HCT116 (cell line): ENCODE results near the gene NF2. TPM values are rescaled to one million over a fixed set of nuclear protein-coding genes. Genes with fewer than 3 reads are reported as not detected.

ENCODE experiments used
- ATAC-seq: fragments of 200-7000 bp; cut with Tn5 transposase; 2 replicates; pipeline ENCODE4 v1.9.1; 2020; ENCODE audit warnings: mild to moderate bottlenecking, moderate library complexity
- BruUV-seq: library from RNA; stranded (reverse); fragments of 400-500 nt; replicated peaks from 2 replicates; lab custom pipeline; 2021; lab: Mats Ljungman, UMichigan
- CTCF ChIA-PET: fragments of 300-600 bp; sonication (Branson Sonifier 250); formaldehyde crosslinking; loops from one replicate; lab custom pipeline; 2021; ENCODE audit warnings: antibody characterized with exemption; lab: Charles Lee
- POLR2A ChIA-PET: fragments of 300-600, 350-600 bp; sonication (Branson Sonifier 250); formaldehyde crosslinking; loops from one replicate; lab custom pipeline; 2021; ENCODE audit warnings: antibody characterized with exemption; lab: Charles Lee
- RAD21 ChIA-PET, 2 experiments: fragments of 300-600 bp; sonication (Branson Sonifier 250); formaldehyde crosslinking; loops; one replicate each; lab custom pipeline; 2023; ENCODE audit warnings: low total read pairs in 2 of 2; ENCODE audit not compliant: uncharacterized antibody in 2 of 2, unreplicated experiment in 2 of 2, low non-redundant PET in 1 of 2; lab: Charles Lee
- DNase-seq: peaks from one replicate; pipeline ENCODE4 v3.0.0-alpha.2; 2010; ENCODE audit warnings: low read depth, low spot score
- H2AFZ ChIP-seq: fragments of 200-600 bp; shearing (Covaris generic), sonication (generic); 2 replicates; pipeline ENCODE4 v1.6.1; 2017; ENCODE audit warnings: low read depth, mixed run types, mixed read lengths, antibody characterized with exemption, low read length; ENCODE audit not compliant: poor library complexity, severe bottlenecking
- H3K27ac ChIP-seq: 2 replicates; pipeline ENCODE4 v1.5.1; 2012; ENCODE audit warnings: low read depth, low read length
- H3K27me3 ChIP-seq: fragments of 200-600 bp; sonication (generic); 2 replicates; pipeline ENCODE4 v1.6.1; 2016; ENCODE audit warnings: mixed run types, low read length, mixed read lengths; ENCODE audit not compliant: insufficient read depth
- H3K36me3 ChIP-seq, 2 experiments: fragments of 200-500 bp in 1 of 2; fragments of 200-600 bp in 1 of 2; sonication (Bioruptor generic) in 1 of 2; sonication (generic) in 1 of 2; 2 replicates each; pipeline versions ENCODE4 v1.5.1 to v1.6.1; 2014 to 2016; ENCODE audit warnings: low read length in 2 of 2, inconsistent platforms in 1 of 2, mixed read lengths in 1 of 2, mixed run types in 1 of 2; ENCODE audit not compliant: insufficient read depth in 2 of 2, control insufficient read depth in 1 of 2
- H3K4me1 ChIP-seq, 2 experiments: fragments of 200-600 bp in 1 of 2; sonication (generic) in 1 of 2; 2 replicates each; pipeline versions ENCODE4 v1.5.1 to v1.6.1; 2012 to 2017; ENCODE audit warnings: low read length in 2 of 2, inconsistent platforms in 1 of 2, mild to moderate bottlenecking in 1 of 2, mixed read lengths in 1 of 2, mixed run types in 1 of 2, moderate library complexity in 1 of 2; ENCODE audit not compliant: insufficient read depth in 2 of 2, control insufficient read depth in 1 of 2
- H3K4me2 ChIP-seq: fragments of 200-600 bp; sonication (generic); 2 replicates; pipeline ENCODE4 v1.6.1; 2017; ENCODE audit warnings: mixed run types, low read length, mixed read lengths
- H3K4me3 ChIP-seq, 2 experiments: fragments of 200-600 bp in 1 of 2; sonication (generic) in 1 of 2; replicated peaks in 1 of 2; 2 replicates each; pipeline ENCODE4 v1.5.1; 2011 to 2016; ENCODE audit warnings: low read length in 2 of 2, control low read depth in 1 of 2, low read depth in 1 of 2, mild to moderate bottlenecking in 1 of 2, mixed read lengths in 1 of 2, mixed run types in 1 of 2
- H3K79me2 ChIP-seq: fragments of 200-600 bp; sonication (generic); 2 replicates; pipeline ENCODE4 v1.6.1; 2017; ENCODE audit warnings: mild to moderate bottlenecking, mixed run types, low read length, moderate library complexity, mixed read lengths; ENCODE audit not compliant: insufficient read depth
- H3K9ac ChIP-seq: fragments of 200-600 bp; sonication (generic); 2 replicates; pipeline ENCODE4 v1.6.1; 2016; ENCODE audit warnings: low read length, mixed read lengths
- H3K9me2 ChIP-seq: fragments of 200-600 bp; sonication (generic), shearing (Covaris generic); 2 replicates; pipeline ENCODE4 v1.6.1; 2017; ENCODE audit warnings: mixed run types, mild to moderate bottlenecking, moderate library complexity; ENCODE audit not compliant: insufficient read depth
- H3K9me3 ChIP-seq, 2 experiments: fragments of 200-500 bp in 1 of 2; fragments of 200-600 bp in 1 of 2; sonication (Bioruptor generic) in 1 of 2; sonication (generic) in 1 of 2; 2 replicates each; pipeline ENCODE4 v1.6.1; 2014 to 2017; ENCODE audit warnings: low read length in 2 of 2, mixed read lengths in 2 of 2, inconsistent platforms in 1 of 2, low read depth in 1 of 2, mild to moderate bottlenecking in 1 of 2, mixed run types in 1 of 2, moderate library complexity in 1 of 2; ENCODE audit not compliant: control insufficient read depth in 1 of 2, insufficient read depth in 1 of 2
- H4K20me1 ChIP-seq: fragments of 200-600 bp; sonication (generic), shearing (Covaris generic); 2 replicates; pipeline ENCODE4 v1.6.1; 2017; ENCODE audit warnings: mixed run types, mild to moderate bottlenecking, moderate library complexity; ENCODE audit not compliant: insufficient read depth
- ATF3 ChIP-seq: IDR thresholded peaks from 2 replicates; pipeline ENCODE4 v1.6.1; 2012
- CBX3 ChIP-seq: IDR thresholded peaks from 2 replicates; pipeline ENCODE4 v1.6.1; 2012; ENCODE audit warnings: low read depth
- EGR1 ChIP-seq: IDR thresholded peaks from 2 replicates; pipeline ENCODE4 v1.6.1; 2012; ENCODE audit warnings: low read depth
- ELF1 ChIP-seq: IDR thresholded peaks from 2 replicates; pipeline ENCODE4 v1.6.1; 2012; ENCODE audit warnings: low read depth, borderline replicate concordance
- EZH2 ChIP-seq: fragments of 200-600 bp; sonication (generic); IDR thresholded peaks from 2 replicates; pipeline ENCODE4 v1.6.1; 2017; ENCODE audit warnings: antibody characterized with exemption, mixed run types
- EZH2phosphoT487 ChIP-seq: fragments of 200-600 bp; IDR thresholded peaks from 2 replicates; pipeline ENCODE4 v1.6.1; 2018; ENCODE audit warnings: antibody characterized with exemption, borderline replicate concordance
- FOSL1 ChIP-seq: IDR thresholded peaks from 2 replicates; pipeline ENCODE4 v1.6.1; 2012; ENCODE audit warnings: low read depth
- JUND ChIP-seq: IDR thresholded peaks from 2 replicates; pipeline ENCODE4 v1.6.1; 2012
- POLR2A ChIP-seq: IDR thresholded peaks from 2 replicates; pipeline ENCODE4 v1.7.0; 2011; ENCODE audit warnings: borderline replicate concordance; ENCODE audit not compliant: insufficient read depth, insufficient read length; ENCODE audit errors: extremely low read depth
- RAD21 ChIP-seq: IDR thresholded peaks from 2 replicates; pipeline ENCODE4 v1.6.1; 2012; ENCODE audit warnings: low read depth, mild to moderate bottlenecking
- REST ChIP-seq: IDR thresholded peaks from 2 replicates; pipeline ENCODE4 v1.6.1; 2012; ENCODE audit warnings: low read depth
- SIN3A ChIP-seq: IDR thresholded peaks from 2 replicates; pipeline ENCODE4 v1.6.1; 2012; ENCODE audit warnings: low read depth
- SP1 ChIP-seq: IDR thresholded peaks from 2 replicates; pipeline ENCODE4 v1.6.1; 2012; ENCODE audit warnings: low read depth
- SRF ChIP-seq: IDR thresholded peaks from 2 replicates; pipeline ENCODE4 v1.6.1; 2012; ENCODE audit warnings: low read depth
- ZFX ChIP-seq: fragments of 450-650 bp; IDR thresholded peaks from 2 replicates; pipeline ENCODE4 v1.6.1; 2017
- intact Hi-C: fragments of 100-400 bp; cut with micrococcal nuclease; formaldehyde crosslinking; loops from 2 replicates; pipeline ENCODE4 v1.10.0; 2022
- total RNA-seq: library from RNA; stranded (reverse); gene quantifications from one replicate; pipeline ENCODE4 v1.2.1, GENCODE V29; 2021; ENCODE audit not compliant: unreplicated experiment
- TF ChIP-seq, protein P1 (sequence below): IDR thresholded peaks from 2 replicates; pipeline ENCODE4 v1.6.1; 2011; ENCODE audit warnings: mild to moderate bottlenecking, low read length, moderate library complexity; ENCODE audit not compliant: insufficient replicate concordance; ENCODE audit errors: extremely low read depth
- TF ChIP-seq, protein P2 (sequence below), 3 experiments: fragments of 200-600 bp in 1 of 3; sonication (generic) in 1 of 3; IDR thresholded peaks in 2 of 3; conservative IDR thresholded peaks in 1 of 3; 2 replicates each; pipeline ENCODE4 v1.5.1; 2012 to 2017; ENCODE audit warnings: low read depth in 2 of 3, low read length in 2 of 3, antibody characterized with exemption in 1 of 3, borderline replicate concordance in 1 of 3, control low read depth in 1 of 3, mild to moderate bottlenecking in 1 of 3, mixed read lengths in 1 of 3, mixed run types in 1 of 3, moderate library complexity in 1 of 3; ENCODE audit not compliant: insufficient read depth in 1 of 3
- TF ChIP-seq, protein P3 (sequence below): IDR thresholded peaks from 2 replicates; pipeline ENCODE4 v1.6.1; 2012

Gene NF2
- total RNA-seq, 1 experiment from 2014 or later = 70.2 TPM

- TF ChIP-seq, protein P1, sequence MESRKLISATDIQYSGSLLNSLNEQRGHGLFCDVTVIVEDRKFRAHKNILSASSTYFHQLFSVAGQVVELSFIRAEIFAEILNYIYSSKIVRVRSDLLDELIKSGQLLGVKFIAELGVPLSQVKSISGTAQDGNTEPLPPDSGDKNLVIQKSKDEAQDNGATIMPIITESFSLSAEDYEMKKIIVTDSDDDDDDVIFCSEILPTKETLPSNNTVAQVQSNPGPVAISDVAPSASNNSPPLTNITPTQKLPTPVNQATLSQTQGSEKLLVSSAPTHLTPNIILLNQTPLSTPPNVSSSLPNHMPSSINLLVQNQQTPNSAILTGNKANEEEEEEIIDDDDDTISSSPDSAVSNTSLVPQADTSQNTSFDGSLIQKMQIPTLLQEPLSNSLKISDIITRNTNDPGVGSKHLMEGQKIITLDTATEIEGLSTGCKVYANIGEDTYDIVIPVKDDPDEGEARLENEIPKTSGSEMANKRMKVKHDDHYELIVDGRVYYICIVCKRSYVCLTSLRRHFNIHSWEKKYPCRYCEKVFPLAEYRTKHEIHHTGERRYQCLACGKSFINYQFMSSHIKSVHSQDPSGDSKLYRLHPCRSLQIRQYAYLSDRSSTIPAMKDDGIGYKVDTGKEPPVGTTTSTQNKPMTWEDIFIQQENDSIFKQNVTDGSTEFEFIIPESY = no peak
- TF ChIP-seq SIN3A = no peak
- no peak for TF ChIP-seq SP1
- TF ChIP-seq, protein P2, sequence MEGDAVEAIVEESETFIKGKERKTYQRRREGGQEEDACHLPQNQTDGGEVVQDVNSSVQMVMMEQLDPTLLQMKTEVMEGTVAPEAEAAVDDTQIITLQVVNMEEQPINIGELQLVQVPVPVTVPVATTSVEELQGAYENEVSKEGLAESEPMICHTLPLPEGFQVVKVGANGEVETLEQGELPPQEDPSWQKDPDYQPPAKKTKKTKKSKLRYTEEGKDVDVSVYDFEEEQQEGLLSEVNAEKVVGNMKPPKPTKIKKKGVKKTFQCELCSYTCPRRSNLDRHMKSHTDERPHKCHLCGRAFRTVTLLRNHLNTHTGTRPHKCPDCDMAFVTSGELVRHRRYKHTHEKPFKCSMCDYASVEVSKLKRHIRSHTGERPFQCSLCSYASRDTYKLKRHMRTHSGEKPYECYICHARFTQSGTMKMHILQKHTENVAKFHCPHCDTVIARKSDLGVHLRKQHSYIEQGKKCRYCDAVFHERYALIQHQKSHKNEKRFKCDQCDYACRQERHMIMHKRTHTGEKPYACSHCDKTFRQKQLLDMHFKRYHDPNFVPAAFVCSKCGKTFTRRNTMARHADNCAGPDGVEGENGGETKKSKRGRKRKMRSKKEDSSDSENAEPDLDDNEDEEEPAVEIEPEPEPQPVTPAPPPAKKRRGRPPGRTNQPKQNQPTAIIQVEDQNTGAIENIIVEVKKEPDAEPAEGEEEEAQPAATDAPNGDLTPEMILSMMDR (IDR thresholded peaks at IDR 0.05 in 2 of 3, conservative IDR thresholded peaks at IDR 0.05 in 1 of 3; ENCODE audit: borderline replicate concordance in 1 of 3, insufficient read depth in 1 of 3, low read depth in 2 of 3, low read length in 2 of 3) = no peak
- no peak for TF ChIP-seq JUND
- no peak for TF ChIP-seq FOSL1
- no peak for TF ChIP-seq ZFX
- no peak for TF ChIP-seq RAD21
- no peak for TF ChIP-seq EZH2phosphoT487
- TF ChIP-seq CBX3 = no peak
- no peak for TF ChIP-seq ATF3
- no peak for TF ChIP-seq ELF1
Measured at GRCh38 chr22:29722151-29722550, 118.7 kb downstream of the NF2 start (continued).

- no TSS peak for BruUV-seq
- Histone ChIP-seq H2AFZ (no peak overlapping the region), H3K27ac (no peak overlapping the region), H3K4me1 (peaks cover 0 to 11% of the 10 kb centered on the region in 2 experiments; a peak in 2 of 4 replicates), H3K9ac (no peak overlapping the region), H4K20me1 (no peaks in the 10 kb centered on the region), H3K9me3 (no peaks in the 10 kb centered on the region), H3K4me3 (no peak overlapping the region), H3K27me3 (no peaks in the 10 kb centered on the region), H3K4me2 (no peak overlapping the region), H3K79me2 (no peaks in the 10 kb centered on the region), H3K9me2 (no peaks in the 10 kb centered on the region), H3K36me3 (no peaks in the 10 kb centered on the region)
- ChIA-PET POLR2A (no interaction called here), CTCF (no interaction called here), RAD21 (no interaction called here)
- intact Hi-C loops = no loop called here
- ATAC-seq (no peak), DNase-seq (no peak)
- no peak for TF ChIP-seq ATF3
- no peak for TF ChIP-seq REST
- no peak for TF ChIP-seq RAD21
- no peak for TF ChIP-seq EGR1
- no peak for TF ChIP-seq SP1
- TF ChIP-seq SRF = no peak
- TF ChIP-seq JUND = no peak
- TF ChIP-seq, protein P3, sequence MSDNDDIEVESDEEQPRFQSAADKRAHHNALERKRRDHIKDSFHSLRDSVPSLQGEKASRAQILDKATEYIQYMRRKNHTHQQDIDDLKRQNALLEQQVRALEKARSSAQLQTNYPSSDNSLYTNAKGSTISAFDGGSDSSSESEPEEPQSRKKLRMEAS = no peak
- no peak for TF ChIP-seq EZH2
- TF ChIP-seq CBX3 = no peak
- TF ChIP-seq POLR2A = no peak
Measured at GRCh38 chr22:29722587-29722986, 119.2 kb downstream of the NF2 start.
